ENCODE measurements around the gene ARID1A.

ARID1A gene

GRCh38 chr1:26717017-26717491 lies 21.2 kb downstream of the ARID1A start:
- no peak overlapping the region for H3K4me2 ChIP-seq (ENCODE audit: low read depth, low read length, poor library complexity, severe bottlenecking)
- no peaks in the 10 kb centered on the region for H3K27me3 ChIP-seq (ENCODE audit: low read length)
- H4K20me1 ChIP-seq (ENCODE audit: low read depth, low read length) = peaks cover 41% of the 10 kb centered on the region
- H3K36me3 ChIP-seq (ENCODE audit: low read length) = peaks cover 6% of the 10 kb centered on the region; the same call in 1 of the 2 replicates
- H3K9me3 ChIP-seq (ENCODE audit: insufficient read depth, low read length) = no peaks in the 10 kb centered on the region
- TF ChIP-seq EZH2phosphoT487 (conservative IDR thresholded peaks at IDR 0.05; ENCODE audit: low read length) = no peak
- TF ChIP-seq, protein P1, sequence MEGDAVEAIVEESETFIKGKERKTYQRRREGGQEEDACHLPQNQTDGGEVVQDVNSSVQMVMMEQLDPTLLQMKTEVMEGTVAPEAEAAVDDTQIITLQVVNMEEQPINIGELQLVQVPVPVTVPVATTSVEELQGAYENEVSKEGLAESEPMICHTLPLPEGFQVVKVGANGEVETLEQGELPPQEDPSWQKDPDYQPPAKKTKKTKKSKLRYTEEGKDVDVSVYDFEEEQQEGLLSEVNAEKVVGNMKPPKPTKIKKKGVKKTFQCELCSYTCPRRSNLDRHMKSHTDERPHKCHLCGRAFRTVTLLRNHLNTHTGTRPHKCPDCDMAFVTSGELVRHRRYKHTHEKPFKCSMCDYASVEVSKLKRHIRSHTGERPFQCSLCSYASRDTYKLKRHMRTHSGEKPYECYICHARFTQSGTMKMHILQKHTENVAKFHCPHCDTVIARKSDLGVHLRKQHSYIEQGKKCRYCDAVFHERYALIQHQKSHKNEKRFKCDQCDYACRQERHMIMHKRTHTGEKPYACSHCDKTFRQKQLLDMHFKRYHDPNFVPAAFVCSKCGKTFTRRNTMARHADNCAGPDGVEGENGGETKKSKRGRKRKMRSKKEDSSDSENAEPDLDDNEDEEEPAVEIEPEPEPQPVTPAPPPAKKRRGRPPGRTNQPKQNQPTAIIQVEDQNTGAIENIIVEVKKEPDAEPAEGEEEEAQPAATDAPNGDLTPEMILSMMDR (IDR thresholded peaks at IDR 0.05; ENCODE audit: insufficient read depth, low read length, poor library complexity, severe bottlenecking) = no peak
- 0 out of 2 replicates have a peak, but pooled peaks cover 14% of the 10 kb centered on the region for H3F3A ChIP-seq (ENCODE audit: insufficient read depth)
- H3K27ac ChIP-seq (ENCODE audit: low read depth, low read length) = no peak overlapping the region
- H3K79me2 ChIP-seq (ENCODE audit: insufficient read depth, low read length) = peaks cover 99% of the 10 kb centered on the region
- no peak overlapping the region for H3K9ac ChIP-seq (ENCODE audit: low read length)
- H3K4me3 ChIP-seq (ENCODE audit: insufficient read depth, low read length, poor library complexity, severe bottlenecking) = no peak overlapping the region
- no peak overlapping the region for H2AFZ ChIP-seq (ENCODE audit: low read depth, low read length, severe bottlenecking)
- H3K9me2 ChIP-seq (replicated peaks; ENCODE audit: insufficient read depth, low read length) = no peaks in the 10 kb centered on the region

DNA sequence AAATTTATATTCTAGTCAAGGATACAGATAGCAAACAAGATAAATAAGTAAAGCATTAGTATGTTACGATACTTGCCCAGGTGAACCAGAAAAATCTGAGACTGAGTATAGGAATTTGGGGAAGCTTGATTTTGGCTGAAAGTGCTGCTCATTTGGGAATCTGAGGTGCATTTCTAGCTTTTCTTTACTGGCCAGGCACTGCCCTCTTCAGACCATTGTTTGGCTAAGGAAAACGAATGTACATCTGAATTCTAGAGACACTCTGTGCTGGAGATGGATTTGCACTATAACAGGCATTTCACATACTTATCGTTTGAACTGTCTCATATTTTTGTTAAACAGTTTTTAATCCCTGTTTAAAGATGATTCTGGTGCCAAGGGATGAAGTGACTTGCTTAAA lies 23.4 kb downstream of the ARID1A start:
- Histone ChIP-seq H3F3A (ENCODE audit: insufficient read depth) (peaks cover 17% of the 10 kb centered on the region; the same call in 1 of the 2 replicates), H3K9me3 (ENCODE audit: insufficient read depth, low read length) (no peaks in the 10 kb centered on the region), H3K79me2 (ENCODE audit: insufficient read depth, low read length) (peaks cover 99% of the 10 kb centered on the region), H3K36me3 (ENCODE audit: low read length) (peaks cover 6% of the 10 kb centered on the region; the same call in 1 of the 2 replicates), H3K4me3 (ENCODE audit: insufficient read depth, low read length, poor library complexity, severe bottlenecking) (no peak overlapping the region), H4K20me1 (ENCODE audit: low read depth, low read length) (peaks cover 38% of the 10 kb centered on the region), H3K9me2 (replicated peaks; ENCODE audit: insufficient read depth, low read length) (no peaks in the 10 kb centered on the region), H3K27me3 (ENCODE audit: low read length) (no peaks in the 10 kb centered on the region), H3K4me2 (ENCODE audit: low read depth, low read length, poor library complexity, severe bottlenecking) (no peak overlapping the region), H3K27ac (ENCODE audit: low read depth, low read length) (no peak overlapping the region), H2AFZ (ENCODE audit: low read depth, low read length, severe bottlenecking) (no peak overlapping the region), H3K9ac (ENCODE audit: low read length) (no peak overlapping the region)
- TF ChIP-seq, protein P1 (IDR thresholded peaks at IDR 0.05; ENCODE audit: insufficient read depth, low read length, poor library complexity, severe bottlenecking) = no peak
- no peak for TF ChIP-seq EZH2phosphoT487 (conservative IDR thresholded peaks at IDR 0.05; ENCODE audit: low read length)

DNA sequence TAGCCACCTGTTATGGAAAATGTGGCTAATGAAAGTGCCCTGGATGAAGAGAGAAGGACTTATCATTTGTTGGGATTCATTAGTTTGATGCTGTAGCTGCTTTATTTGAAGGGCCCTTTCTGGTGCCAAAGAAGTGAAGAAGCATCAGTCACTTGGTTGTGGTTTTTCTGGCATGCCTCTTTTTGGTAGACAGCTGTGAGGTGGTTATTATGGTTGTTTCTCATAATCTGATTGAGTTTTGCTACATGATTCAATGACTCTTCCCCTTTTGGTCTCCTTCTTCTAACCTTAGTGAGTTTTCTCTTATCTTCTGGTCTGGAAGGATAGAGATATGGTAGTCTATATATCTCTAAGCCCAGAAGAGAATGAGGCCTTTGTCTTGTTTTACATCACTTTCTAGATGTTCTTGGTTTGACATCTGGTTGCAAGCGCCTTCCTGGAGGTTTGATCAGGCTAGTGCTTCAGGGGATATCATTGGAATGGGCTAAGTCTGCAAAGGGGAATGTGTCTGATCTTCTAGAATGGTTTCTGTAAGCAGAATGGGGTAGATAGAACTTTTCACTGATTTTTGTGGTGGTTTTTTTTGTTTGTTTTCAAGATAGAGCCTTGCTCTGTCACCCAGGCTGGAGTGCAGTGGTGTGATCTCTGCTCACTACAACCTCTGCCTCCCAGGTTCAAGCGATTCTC lies 26.0 kb downstream of the ARID1A start:
- no peak overlapping the region for H3K4me3 ChIP-seq (ENCODE audit: insufficient read depth, low read length, poor library complexity, severe bottlenecking)
- peaks cover 6% of the 10 kb centered on the region; the same call in 1 of the 2 replicates for H3K36me3 ChIP-seq (ENCODE audit: low read length)
- no peak overlapping the region for H2AFZ ChIP-seq (ENCODE audit: low read depth, low read length, severe bottlenecking)
- no peak overlapping the region for H3K9ac ChIP-seq (ENCODE audit: low read length)
- H3F3A ChIP-seq (ENCODE audit: insufficient read depth) = peaks cover 19% of the 10 kb centered on the region; the same call in 1 of the 2 replicates
- peak overlapping the region; percentile 16; the same call in 1 of the 2 replicates for H3K27ac ChIP-seq (ENCODE audit: low read depth, low read length)
- TF ChIP-seq, protein P1 (IDR thresholded peaks at IDR 0.05; ENCODE audit: insufficient read depth, low read length, poor library complexity, severe bottlenecking) = no peak
- no peak for TF ChIP-seq EZH2phosphoT487 (conservative IDR thresholded peaks at IDR 0.05; ENCODE audit: low read length)
- peaks cover 99% of the 10 kb centered on the region for H3K79me2 ChIP-seq (ENCODE audit: insufficient read depth, low read length)
- H3K4me2 ChIP-seq (ENCODE audit: low read depth, low read length, poor library complexity, severe bottlenecking) = peak overlapping the region; percentile 7
- H3K27me3 ChIP-seq (ENCODE audit: low read length) = no peaks in the 10 kb centered on the region
- no peaks in the 10 kb centered on the region for H3K9me2 ChIP-seq (replicated peaks; ENCODE audit: insufficient read depth, low read length)
- peaks cover 35% of the 10 kb centered on the region for H4K20me1 ChIP-seq (ENCODE audit: low read depth, low read length)
- no peaks in the 10 kb centered on the region for H3K9me3 ChIP-seq (ENCODE audit: insufficient read depth, low read length)
